Astrocyte (in vitro differentiated cells and primary cell): ENCODE data around the gene NPVF. TPM values are rescaled to one million over a fixed set of nuclear protein-coding genes. Genes with fewer than 3 reads are reported as not detected.

Experiments used
- DNase-seq: peaks from one replicate; pipeline ENCODE4 v3.0.0-alpha.2; 2010; ENCODE audit warnings: low read depth
- FAIRE-seq: peaks from 2 replicates; lab custom pipeline; 2011; peaks lifted over from hg19 to GRCh38; lab: Jason Lieb, UNC
- H2AFZ ChIP-seq: 2 replicates; pipeline ENCODE4 v1.6.0; 2012; ENCODE audit warnings: low read depth, low read length, inconsistent platforms
- H3K27ac ChIP-seq: 2 replicates; pipeline ENCODE4 v1.5.1; 2011; ENCODE audit warnings: low read depth, low read length, inconsistent platforms
- H3K27me3 ChIP-seq: 2 replicates; pipeline ENCODE4 v1.6.0; 2011; ENCODE audit warnings: low read length, inconsistent platforms; ENCODE audit not compliant: insufficient read depth
- H3K36me3 ChIP-seq: 2 replicates; pipeline ENCODE4 v1.5.1; 2011; ENCODE audit warnings: low read length, inconsistent platforms; ENCODE audit not compliant: insufficient read depth
- H3K4me1 ChIP-seq: 2 replicates; pipeline ENCODE4 v1.5.1; 2011; ENCODE audit warnings: low read length, inconsistent platforms; ENCODE audit not compliant: insufficient read depth
- H3K4me2 ChIP-seq: 2 replicates; pipeline ENCODE4 v1.6.0; 2012; ENCODE audit warnings: low read length, inconsistent platforms
- H3K4me3 ChIP-seq: 2 replicates; pipeline ENCODE4 v1.5.1; 2011; ENCODE audit warnings: low read depth, mild to moderate bottlenecking, low read length, inconsistent platforms; ENCODE audit not compliant: insufficient read depth
- H3K79me2 ChIP-seq: 2 replicates; pipeline ENCODE4 v1.6.0; 2012; ENCODE audit warnings: mild to moderate bottlenecking, low read length, inconsistent platforms; ENCODE audit not compliant: insufficient read depth
- H3K9ac ChIP-seq: 2 replicates; pipeline ENCODE4 v1.6.0; 2012; ENCODE audit warnings: mild to moderate bottlenecking, low read length, inconsistent platforms
- H3K9me3 ChIP-seq: 2 replicates; pipeline ENCODE4 v1.5.1; 2012; ENCODE audit warnings: low read depth, mild to moderate bottlenecking, low read length, inconsistent platforms; ENCODE audit not compliant: insufficient read depth
- H4K20me1 ChIP-seq: 2 replicates; pipeline ENCODE4 v1.6.0; 2012; ENCODE audit warnings: low read length, inconsistent platforms; ENCODE audit not compliant: insufficient read depth
- H3K27ac Mint-ChIP-seq: one replicate; pipeline ENCODE4 v1.8.0; 2021; ENCODE audit warnings: mild to moderate bottlenecking, mixed read lengths; ENCODE audit not compliant: unreplicated experiment
- H3K27me3 Mint-ChIP-seq: one replicate; pipeline ENCODE4 v1.8.0; 2021; ENCODE audit warnings: low read depth, mixed read lengths; ENCODE audit not compliant: unreplicated experiment
- H3K36me3 Mint-ChIP-seq: one replicate; pipeline ENCODE4 v1.8.0; 2021; ENCODE audit warnings: low read depth, mixed read lengths; ENCODE audit not compliant: unreplicated experiment
- H3K4me1 Mint-ChIP-seq: one replicate; pipeline ENCODE4 v1.8.0; 2021; ENCODE audit warnings: low read depth, mixed read lengths; ENCODE audit not compliant: unreplicated experiment
- H3K4me3 Mint-ChIP-seq: one replicate; pipeline ENCODE4 v1.8.0; 2021; ENCODE audit warnings: mild to moderate bottlenecking, moderate library complexity, mixed read lengths; ENCODE audit not compliant: unreplicated experiment
- H3K9me3 Mint-ChIP-seq: one replicate; pipeline ENCODE4 v1.8.0; 2021; ENCODE audit warnings: mild to moderate bottlenecking, mixed read lengths; ENCODE audit not compliant: unreplicated experiment
- CTCF ChIP-seq: IDR thresholded peaks from 2 replicates; pipeline ENCODE4 v1.5.1; 2011; ENCODE audit warnings: low read depth, mild to moderate bottlenecking, inconsistent platforms, low read length, moderate library complexity; ENCODE audit not compliant: insufficient read depth
- EZH2 ChIP-seq: IDR thresholded peaks from 2 replicates; pipeline ENCODE4 v1.6.1; 2012; ENCODE audit warnings: mild to moderate bottlenecking, low read length, inconsistent platforms; ENCODE audit not compliant: insufficient read depth
- total RNA-seq: library from RNA; stranded (reverse); gene quantifications from 2 replicates; pipeline ENCODE4 v1.2.1, GENCODE V29; 2021

NPVF gene
- total RNA-seq, 1 donor from 2014 or later, result not detected

- Mint-ChIP-seq H3K27me3 (peaks cover 39% of the 10 kb centered on the region), H3K4me1 (peaks cover 10% of the 10 kb centered on the region), H3K9me3 (peaks cover under 1% of the 10 kb centered on the region), H3K36me3 (no peaks in the 10 kb centered on the region), H3K4me3 (no peak overlapping the region), H3K27ac (no peak overlapping the region)
- peaks cover 5% of the 10 kb centered on the region for H3K4me1 ChIP-seq
- no peaks in the 10 kb centered on the region for H4K20me1 ChIP-seq
- no peaks in the 10 kb centered on the region for H3K36me3 ChIP-seq
- H2AFZ ChIP-seq, result peak overlapping the region; percentile 66
- H3K9ac ChIP-seq, result no peak overlapping the region
- H3K27me3 ChIP-seq, result no peaks in the 10 kb centered on the region
- no peak for TF ChIP-seq EZH2
- peak; percentile 87 for TF ChIP-seq CTCF
- DNase-seq (peak; percentile 44), FAIRE-seq (peak; percentile 84)
- no peak overlapping the region for H3K4me2 ChIP-seq
- H3K9me3 ChIP-seq, result no peaks in the 10 kb centered on the region
- no peaks in the 10 kb centered on the region for H3K79me2 ChIP-seq
- no peak overlapping the region for H3K27ac ChIP-seq
- H3K4me3 ChIP-seq, result no peak overlapping the region
Observed at GRCh38 chr7:25259487-25260243, 31.4 kb upstream of the NPVF start.

- TF ChIP-seq CTCF (no peak), EZH2 (no peak)
Observed at GRCh38 chr7:25256333-25256819, 28.1 kb upstream of the NPVF start.

More at GRCh38 chr7:25256333-25256819, 28.1 kb upstream of the NPVF start:
- no peak for DNase-seq
- Histone ChIP-seq H3K9me3 (no peaks in the 10 kb centered on the region), H3K36me3 (no peaks in the 10 kb centered on the region), H3K27ac (no peak overlapping the region), H3K4me3 (no peak overlapping the region), H3K4me1 (no peaks in the 10 kb centered on the region), H2AFZ (no peak overlapping the region), H3K9ac (no peak overlapping the region), H3K4me2 (no peak overlapping the region), H3K27me3 (no peaks in the 10 kb centered on the region), H4K20me1 (no peaks in the 10 kb centered on the region), H3K79me2 (no peaks in the 10 kb centered on the region)
- H3K27ac Mint-ChIP-seq, result no peak overlapping the region
- H3K4me1 Mint-ChIP-seq, result no peaks in the 10 kb centered on the region
- H3K27me3 Mint-ChIP-seq, result peaks cover 28% of the 10 kb centered on the region
- H3K36me3 Mint-ChIP-seq, result no peaks in the 10 kb centered on the region
- H3K9me3 Mint-ChIP-seq, result peaks cover 5% of the 10 kb centered on the region
- no peak for FAIRE-seq
- H3K4me3 Mint-ChIP-seq, result no peak overlapping the region
